Lower leg skin (tissue), 4 donors: ENCODE data around the gene EEF1AKMT2. TPM values are rescaled to one million over a fixed set of nuclear protein-coding genes. Genes with fewer than 3 reads are reported as not detected.
"Not testable (repeated sequence)": the region's sequence is repeated elsewhere in the genome, so short reads cannot be mapped to it uniquely, and the experiment has no call there.

Source experiments
- DNase-seq, 2 donors: peaks; one replicate each; pipeline ENCODE4 v3.0.0-alpha.2; 2019; ENCODE audit warnings: low spot score in 2 of 2
- H3K4me3 ChIP-seq: fragments of 200-600 bp; sonication (generic); 2 replicates; pipeline ENCODE4 v1.5.1; 2017; ENCODE audit warnings: mild to moderate bottlenecking, low read depth; ENCODE audit not compliant: poor library complexity, severe bottlenecking
- CTCF ChIP-seq, 3 donors: fragments of 450-650 bp; IDR thresholded peaks; one replicate each; pipeline ENCODE4 v1.5.1; 2016; ENCODE audit warnings: antibody characterized with exemption in 3 of 3, mild to moderate bottlenecking in 3 of 3, moderate library complexity in 2 of 3
- POLR2A ChIP-seq, 2 donors: fragments of 450-650 bp; IDR thresholded peaks; one replicate each; pipeline ENCODE4 v1.6.1; 2016 to 2017; ENCODE audit warnings: antibody characterized with exemption in 2 of 2, mild to moderate bottlenecking in 1 of 2, moderate library complexity in 1 of 2
- WGBS, 2 donors: methylation state at CpG; one replicate each; pipeline ENCODE4 v1.1.5; 2018; 5-methylcytosine and 5-hydroxymethylcytosine counted together
- intact Hi-C: fragments of 100-400 bp; cut with DNase I; formaldehyde crosslinking; loops from one replicate; pipeline ENCODE4 v1.15.0; 2023; ENCODE audit warnings: low total_unique reads
- total RNA-seq, 4 donors: library from RNA; depleted of rRNA; stranded (reverse); fragments of >200 nt; gene quantifications; one replicate each; pipeline ENCODE4 v1.1.0, GENCODE V29; 2016

EEF1AKMT2 gene
- total RNA-seq, 4 donors from 2014 or later: 10.6 to 18.8 (median 14.4) TPM

GRCh38 chr10:124827474-124827873, 35.8 kb upstream of the EEF1AKMT2 start:
- 36 to 38% methylated on average over 3 of the region's 3 CpGs for WGBS, 2 donors
- TF ChIP-seq CTCF (IDR thresholded peaks at IDR 0.05) (no peak), POLR2A (IDR thresholded peaks at IDR 0.05) (no peak)
- intact Hi-C loops: loop anchor here (10.0 kb wide), 1 partner anchor 293 kb away; no protein-coding TSS in a partner anchor
- no peak for DNase-seq
- no peak overlapping the region for H3K4me3 ChIP-seq

- WGBS, 2 donors: 94 to 96% methylated on average over 4 of the region's 4 CpGs
- intact Hi-C loops: loop anchor here (10.0 kb wide), 1 partner anchor 291 kb away; no protein-coding TSS in a partner anchor
- H3K4me3 ChIP-seq: no peak overlapping the region
- DNase-seq: no peak
- TF ChIP-seq CTCF (IDR thresholded peaks at IDR 0.05) (no peak), POLR2A (IDR thresholded peaks at IDR 0.05) (no peak)
These were observed 34.6 kb upstream of the EEF1AKMT2 start for GRCh38 chr10:124826262-124826661.

DNA sequence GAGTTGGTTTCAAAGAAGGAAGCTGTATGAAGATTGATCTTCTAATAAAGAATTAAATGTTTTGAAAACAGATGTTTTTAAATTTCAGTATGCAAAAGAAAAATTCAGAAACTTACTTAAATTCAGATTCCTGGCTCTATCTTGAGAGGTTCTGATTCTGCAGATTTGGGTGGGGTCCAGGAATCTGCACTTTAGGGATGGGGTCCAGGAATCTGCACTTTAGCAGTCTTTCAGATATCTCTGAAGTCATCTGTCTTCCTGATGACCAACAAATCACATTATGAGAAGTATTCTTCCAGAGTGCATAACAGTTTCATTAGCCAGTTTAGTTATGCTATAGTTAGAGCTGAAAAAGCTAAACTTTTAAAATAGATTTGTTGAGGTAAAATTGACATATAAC, 34.0 kb upstream of the EEF1AKMT2 start:
- DNase-seq: no peak
- H3K4me3 ChIP-seq: no peak overlapping the region
- no peak for TF ChIP-seq POLR2A (IDR thresholded peaks at IDR 0.05)
- no peak for TF ChIP-seq CTCF (IDR thresholded peaks at IDR 0.05)
- intact Hi-C loops: loop anchor here (10.0 kb wide), 1 partner anchor 291 kb away; no protein-coding TSS in a partner anchor

DNA sequence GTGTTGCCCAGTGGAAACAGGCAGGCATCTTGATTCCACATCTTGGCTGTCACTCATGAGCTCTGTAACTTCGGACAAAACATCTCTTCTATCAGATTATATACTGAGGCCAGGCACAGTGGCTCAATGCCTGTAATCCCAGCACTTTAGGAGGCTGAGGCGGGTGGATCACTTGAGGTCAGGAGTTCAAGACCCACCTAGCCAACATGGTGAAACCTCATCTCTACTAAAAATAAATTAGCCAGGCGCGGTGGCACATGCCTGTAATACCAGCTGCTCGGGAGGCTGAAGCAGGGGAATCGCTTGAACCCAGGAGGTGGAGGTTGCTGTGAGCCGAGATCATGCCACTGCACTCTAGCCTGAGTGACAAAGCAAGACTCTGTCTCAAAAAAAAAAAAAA, 33.2 kb upstream of the EEF1AKMT2 start:
- intact Hi-C loops: loop anchor here (10.0 kb wide), 1 partner anchor 290 kb away; no protein-coding TSS in a partner anchor
- not testable (repeated sequence) for DNase-seq, H3K4me3 ChIP-seq
- 92% methylated on average over 7 of the region's 7 CpGs for WGBS, 2 donors

DNA sequence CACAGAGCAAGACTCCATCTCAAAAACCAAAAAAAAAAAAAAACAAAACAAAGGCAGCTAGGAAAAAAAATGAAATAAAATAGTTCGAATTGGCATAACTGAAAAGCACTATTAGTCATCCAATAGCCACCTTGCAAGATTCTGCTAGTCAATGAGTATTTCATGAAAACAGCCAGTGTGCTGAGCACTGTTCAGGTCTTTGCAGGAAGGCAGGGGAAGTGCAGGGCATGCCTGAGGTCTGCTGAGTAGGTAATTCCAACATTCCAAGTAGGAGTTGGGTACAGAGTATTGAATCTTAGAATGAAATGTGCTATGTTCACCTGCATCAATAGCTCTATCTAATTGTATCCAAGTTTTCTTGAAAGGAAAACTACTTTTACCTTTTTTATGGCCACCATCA, 32.8 kb upstream of the EEF1AKMT2 start:
- WGBS, 2 donors: 75 to 79% methylated on average over 1 of the region's 1 CpG
- no peak for DNase-seq
- no peak for TF ChIP-seq CTCF (IDR thresholded peaks at IDR 0.05)
- TF ChIP-seq POLR2A (IDR thresholded peaks at IDR 0.05): no peak
- H3K4me3 ChIP-seq: no peak overlapping the region
- intact Hi-C loops: loop anchor here (10.0 kb wide), 1 partner anchor 290 kb away; no protein-coding TSS in a partner anchor

DNA sequence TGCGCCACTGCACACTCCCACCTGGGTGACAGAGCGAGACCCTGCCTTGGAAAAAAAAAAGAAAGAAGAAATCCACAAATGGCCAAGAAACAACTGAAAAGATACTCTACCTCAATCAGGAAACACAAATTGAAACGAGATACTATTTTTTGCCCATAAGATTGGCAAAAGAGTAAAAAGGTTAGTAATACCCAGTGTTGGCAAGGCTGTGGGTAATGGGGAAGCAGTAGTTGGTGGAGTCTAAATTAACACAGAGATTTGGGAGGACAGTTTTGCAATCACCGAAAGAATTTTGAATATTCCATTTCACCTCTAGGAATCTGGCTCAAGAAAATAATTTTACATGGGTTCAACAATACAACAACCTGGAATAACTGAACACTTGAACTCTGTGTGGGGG, 29.8 kb upstream of the EEF1AKMT2 start:
- no peak for TF ChIP-seq CTCF (IDR thresholded peaks at IDR 0.05)
- TF ChIP-seq POLR2A (IDR thresholded peaks at IDR 0.05): no peak
- intact Hi-C loops: loop anchor here (10.0 kb wide), 1 partner anchor 287 kb away; no protein-coding TSS in a partner anchor
- H3K4me3 ChIP-seq: no peak overlapping the region
- WGBS, 2 donors: 98 to 99% methylated on average over 4 of the region's 4 CpGs
- DNase-seq: no peak
